SK-N-SH (cell line): Measurements from ENCODE around the gene NOS1. TPM values are rescaled to one million over a fixed set of nuclear protein-coding genes. Genes with fewer than 3 reads are reported as not detected.

Source experiments
- CTCF ChIA-PET: fragments of 300-600, 350-600 bp; formaldehyde crosslinking; extraction: SDS; loops from one replicate; lab custom pipeline; 2021; lab: Yijun Ruan, JAX
- POLR2A ChIA-PET: fragments of 350-600 bp; sonication (Branson Sonifier 250); formaldehyde crosslinking; extraction: SDS; loops from one replicate; lab custom pipeline; 2020; ENCODE audit warnings: antibody characterized with exemption, inconsistent platforms; lab: Yijun Ruan, JAX
- DNase-seq: peaks from one replicate; pipeline ENCODE4 v3.0.0; 2012
- H2AFZ ChIP-seq: fragments of 200-600 bp; sonication (generic); 2 replicates; pipeline ENCODE4 v1.8.1; 2016; ENCODE audit warnings: antibody characterized with exemption, mild to moderate bottlenecking, low read depth
- H3F3A ChIP-seq: fragments of 200-600 bp; sonication (generic); replicated peaks from 2 replicates; pipeline ENCODE3; 2016; ENCODE audit warnings: antibody characterized with exemption, mild to moderate bottlenecking; ENCODE audit not compliant: insufficient read depth
- H3K27ac ChIP-seq, 2 experiments: fragments of 200-500 bp in 1 of 2; fragments of 200-600 bp in 1 of 2; sonication (Bioruptor generic) in 1 of 2; sonication (generic), shearing (Covaris generic) in 1 of 2; 2 replicates each; pipeline versions ENCODE4 v1.5.1 to v1.6.1; 2014 to 2016; ENCODE audit warnings: low read depth in 2 of 2, inconsistent platforms in 1 of 2, low read length in 1 of 2, mild to moderate bottlenecking in 1 of 2, mixed read lengths in 1 of 2
- H3K27me3 ChIP-seq: fragments of 200-600 bp; sonication (generic), shearing (Covaris generic); 2 replicates; pipeline ENCODE4 v1.6.1; 2016; ENCODE audit warnings: mixed run types; ENCODE audit not compliant: insufficient read depth
- H3K36me3 ChIP-seq, 2 experiments: fragments of 200-500 bp in 1 of 2; fragments of 200-600 bp in 1 of 2; sonication (Bioruptor generic) in 1 of 2; sonication (generic) in 1 of 2; replicated peaks in 1 of 2; 2 replicates each; pipeline versions ENCODE3 to v1.5.1; 2014 to 2016; ENCODE audit warnings: low read length in 1 of 2, mild to moderate bottlenecking in 1 of 2; ENCODE audit not compliant: insufficient read depth in 2 of 2, control insufficient read depth in 1 of 2
- H3K4me1 ChIP-seq, 2 experiments: fragments of 200-500 bp in 1 of 2; fragments of 200-600 bp in 1 of 2; sonication (Bioruptor generic) in 1 of 2; sonication (generic), shearing (Covaris generic) in 1 of 2; 2 replicates each; pipeline versions ENCODE4 v1.5.1 to v1.6.1; 2014 to 2016; ENCODE audit warnings: low read depth in 1 of 2, low read length in 1 of 2, mixed run types in 1 of 2; ENCODE audit not compliant: insufficient read depth in 2 of 2, control insufficient read depth in 1 of 2
- H3K4me2 ChIP-seq: fragments of 200-600 bp; sonication (generic), shearing (Covaris generic); 2 replicates; pipeline ENCODE4 v1.6.1; 2017; ENCODE audit warnings: mixed run types
- H3K4me3 ChIP-seq, 2 experiments: fragments of 200-500 bp in 1 of 2; fragments of 200-600 bp in 1 of 2; sonication (Bioruptor generic) in 1 of 2; sonication (generic), shearing (Covaris generic) in 1 of 2; 2 replicates each; pipeline versions ENCODE4 v1.5.1 to v1.8.1; 2014 to 2016; ENCODE audit warnings: low read depth in 2 of 2, inconsistent platforms in 1 of 2, low read length in 1 of 2, mild to moderate bottlenecking in 1 of 2, mixed read lengths in 1 of 2, moderate library complexity in 1 of 2
- H3K79me2 ChIP-seq: fragments of 200-600 bp; sonication (generic); 2 replicates; pipeline ENCODE4 v1.8.1; 2017; ENCODE audit warnings: mild to moderate bottlenecking; ENCODE audit not compliant: insufficient read depth
- H3K9ac ChIP-seq: fragments of 200-600 bp; sonication (generic); 2 replicates; pipeline ENCODE4 v1.6.1; 2017; ENCODE audit warnings: mixed run types
- H3K9me2 ChIP-seq: fragments of 200-600 bp; sonication (generic); 2 replicates; pipeline ENCODE4 v1.6.1; 2017; ENCODE audit warnings: mixed run types
- H3K9me3 ChIP-seq: fragments of 200-600 bp; sonication (generic); 2 replicates; pipeline ENCODE4 v1.6.1; 2017; ENCODE audit warnings: mixed run types, mild to moderate bottlenecking, moderate library complexity
- H4K20me1 ChIP-seq: fragments of 200-600 bp; sonication (generic); 2 replicates; pipeline ENCODE4 v1.6.1; 2017; ENCODE audit warnings: mild to moderate bottlenecking, mixed run types; ENCODE audit not compliant: insufficient read depth
- CHD2 ChIP-seq: fragments of 150-350 bp; IDR thresholded peaks from 2 replicates; pipeline ENCODE4 v1.6.1; 2018; ENCODE audit warnings: low read length; ENCODE audit not compliant: partially characterized antibody
- ELF1 ChIP-seq: IDR thresholded peaks from 2 replicates; pipeline ENCODE4 v1.4.0; 2012
- EZH2phosphoT487 ChIP-seq: fragments of 200-600 bp; sonication (generic); IDR thresholded peaks from 2 replicates; pipeline ENCODE4 v1.6.1; 2017; ENCODE audit warnings: low read depth, mixed run types, mild to moderate bottlenecking, antibody characterized with exemption, moderate library complexity, borderline replicate concordance
- FOXJ3 ChIP-seq: sonication (generic); formaldehyde crosslinking; IDR thresholded peaks from 2 replicates; pipeline ENCODE4 v1.5.1; 2020; ENCODE audit warnings: mild to moderate bottlenecking, missing genetic modification reagents
- FOXM1 ChIP-seq: IDR thresholded peaks from 2 replicates; pipeline ENCODE4 v1.4.0; 2012; ENCODE audit warnings: low read depth, mild to moderate bottlenecking
- GABPA ChIP-seq: IDR thresholded peaks from 2 replicates; pipeline ENCODE4 v1.4.0; 2012; ENCODE audit warnings: low read depth, mild to moderate bottlenecking
- GATA2 ChIP-seq: sonication (generic); formaldehyde crosslinking; IDR thresholded peaks from 2 replicates; pipeline ENCODE4 v1.5.0; 2020; ENCODE audit warnings: mild to moderate bottlenecking, missing genetic modification reagents
- JUND ChIP-seq: IDR thresholded peaks from 2 replicates; pipeline ENCODE4 v1.4.0; 2012
- MXI1 ChIP-seq: IDR thresholded peaks from 2 replicates; pipeline ENCODE4 v1.6.1; 2012; ENCODE audit warnings: mild to moderate bottlenecking, low read depth, low read length, improper control_type of control experiment
- NFIC ChIP-seq: IDR thresholded peaks from 2 replicates; pipeline ENCODE4 v1.4.0; 2012; ENCODE audit warnings: borderline replicate concordance
- POLR2AphosphoS5 ChIP-seq: IDR thresholded peaks from 2 replicates; pipeline ENCODE4 v1.6.1; 2012; ENCODE audit warnings: low read depth, low read length
- RCOR1 ChIP-seq: fragments of 150-350 bp; IDR thresholded peaks from 2 replicates; pipeline ENCODE4 v1.6.1; 2017; ENCODE audit warnings: antibody characterized with exemption, low read length
- RFX5 ChIP-seq: IDR thresholded peaks from 2 replicates; pipeline ENCODE4 v1.6.1; 2012; ENCODE audit warnings: mild to moderate bottlenecking, improper control_type of control experiment, low read length
- RXRA ChIP-seq: IDR thresholded peaks from 2 replicates; pipeline ENCODE4 v1.4.0; 2012; ENCODE audit warnings: low read depth, mild to moderate bottlenecking, borderline replicate concordance
- SMC3 ChIP-seq: IDR thresholded peaks from 2 replicates; pipeline ENCODE4 v1.6.1; 2012; ENCODE audit warnings: low read depth, low read length, improper control_type of control experiment
- TAF1 ChIP-seq: IDR thresholded peaks from 2 replicates; pipeline ENCODE4 v1.6.1; 2012; ENCODE audit warnings: low read depth, mild to moderate bottlenecking, low read length, moderate library complexity, borderline replicate concordance
- WGBS: methylation state at CpG from one replicate; pipeline ENCODE4 v1.1.6; 2017; ENCODE audit warnings: low lambda C conversion rate; 5-methylcytosine and 5-hydroxymethylcytosine counted together
- polyA plus RNA-seq, 3 experiments: library from polyadenylated mRNA; depleted of rRNA; stranded (reverse); fragments of >200 nt; gene quantifications; 2 replicates each; pipeline ENCODE4 v1.2.3, GENCODE V29; 2012
- TF ChIP-seq, protein P1 (sequence below): fragments of 200-600 bp; sonication (generic); IDR thresholded peaks from 2 replicates; pipeline ENCODE4 v1.6.1; 2017; ENCODE audit warnings: antibody characterized with exemption, mild to moderate bottlenecking, moderate library complexity
- TF ChIP-seq, protein P2 (sequence below): IDR thresholded peaks from 2 replicates; pipeline ENCODE4; 2012
- TF ChIP-seq, protein P3 (sequence below): IDR thresholded peaks from 2 replicates; pipeline ENCODE4 v1.4.0; 2012; ENCODE audit warnings: low read depth
- TF ChIP-seq, protein P4 (sequence below): IDR thresholded peaks from 2 replicates; pipeline ENCODE4 v1.6.1; 2012; ENCODE audit warnings: mild to moderate bottlenecking, low read depth, low read length, moderate library complexity
- TF ChIP-seq, protein P5 (sequence below): fragments of 150-350 bp; IDR thresholded peaks from 2 replicates; pipeline ENCODE4 v1.6.1; 2016; ENCODE audit warnings: mild to moderate bottlenecking, low read depth, low read length

The NOS1 gene
- polyA plus RNA-seq, 1 of the 3 experiments (the other 2 are of a cell fraction): 0.02 TPM

DNA sequence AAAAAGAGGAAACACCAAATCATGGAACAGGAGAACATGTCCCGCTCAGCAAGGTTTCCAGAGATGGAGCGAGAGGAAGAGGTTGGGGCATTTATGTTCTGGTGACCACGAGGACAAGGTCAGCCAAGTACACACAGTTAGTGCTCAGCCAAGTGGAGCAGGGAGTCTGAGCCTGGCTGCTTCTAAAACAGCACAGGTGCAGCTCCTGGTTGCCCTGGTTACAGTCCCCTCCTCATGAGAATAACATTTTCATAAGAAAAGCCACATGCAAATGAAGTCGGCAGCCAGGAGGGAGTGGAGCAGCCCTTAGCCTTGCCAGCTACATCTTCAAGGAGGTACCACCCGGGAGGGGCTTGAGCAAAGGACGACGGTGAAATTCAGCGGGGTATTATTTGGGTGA lies 81.8 kb downstream of the NOS1 start:
- H3F3A ChIP-seq: no peaks in the 10 kb centered on the region
- WGBS: 49% methylated on average over 8 of the region's 8 CpGs
- no peak for DNase-seq
- H3K4me2 ChIP-seq: no peak overlapping the region
- H3K36me3 ChIP-seq: no peaks in the 10 kb centered on the region
- H3K9me2 ChIP-seq: no peaks in the 10 kb centered on the region
- no peaks in the 10 kb centered on the region for H4K20me1 ChIP-seq
- POLR2A ChIA-PET: no interaction called here
- TF ChIP-seq, protein P1, sequence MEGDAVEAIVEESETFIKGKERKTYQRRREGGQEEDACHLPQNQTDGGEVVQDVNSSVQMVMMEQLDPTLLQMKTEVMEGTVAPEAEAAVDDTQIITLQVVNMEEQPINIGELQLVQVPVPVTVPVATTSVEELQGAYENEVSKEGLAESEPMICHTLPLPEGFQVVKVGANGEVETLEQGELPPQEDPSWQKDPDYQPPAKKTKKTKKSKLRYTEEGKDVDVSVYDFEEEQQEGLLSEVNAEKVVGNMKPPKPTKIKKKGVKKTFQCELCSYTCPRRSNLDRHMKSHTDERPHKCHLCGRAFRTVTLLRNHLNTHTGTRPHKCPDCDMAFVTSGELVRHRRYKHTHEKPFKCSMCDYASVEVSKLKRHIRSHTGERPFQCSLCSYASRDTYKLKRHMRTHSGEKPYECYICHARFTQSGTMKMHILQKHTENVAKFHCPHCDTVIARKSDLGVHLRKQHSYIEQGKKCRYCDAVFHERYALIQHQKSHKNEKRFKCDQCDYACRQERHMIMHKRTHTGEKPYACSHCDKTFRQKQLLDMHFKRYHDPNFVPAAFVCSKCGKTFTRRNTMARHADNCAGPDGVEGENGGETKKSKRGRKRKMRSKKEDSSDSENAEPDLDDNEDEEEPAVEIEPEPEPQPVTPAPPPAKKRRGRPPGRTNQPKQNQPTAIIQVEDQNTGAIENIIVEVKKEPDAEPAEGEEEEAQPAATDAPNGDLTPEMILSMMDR: no peak
- TF ChIP-seq FOXJ3 (CRISPR knock-in tag) (no peak), EZH2phosphoT487 (no peak)
- no peaks in the 10 kb centered on the region for H3K4me1 ChIP-seq
- no peaks in the 10 kb centered on the region for H3K9me3 ChIP-seq
- H3K9ac ChIP-seq: no peak overlapping the region
- H3K27me3 ChIP-seq: no peaks in the 10 kb centered on the region
- CTCF ChIA-PET: interaction anchor here (1.0 kb wide), 1 partner anchor 570 kb away, joined by 3 read pairs; no protein-coding TSS in a partner anchor
- H2AFZ ChIP-seq: no peak overlapping the region
- H3K79me2 ChIP-seq: no peaks in the 10 kb centered on the region
- H3K4me3 ChIP-seq: no peak overlapping the region
- H3K27ac ChIP-seq: no peak overlapping the region

DNA sequence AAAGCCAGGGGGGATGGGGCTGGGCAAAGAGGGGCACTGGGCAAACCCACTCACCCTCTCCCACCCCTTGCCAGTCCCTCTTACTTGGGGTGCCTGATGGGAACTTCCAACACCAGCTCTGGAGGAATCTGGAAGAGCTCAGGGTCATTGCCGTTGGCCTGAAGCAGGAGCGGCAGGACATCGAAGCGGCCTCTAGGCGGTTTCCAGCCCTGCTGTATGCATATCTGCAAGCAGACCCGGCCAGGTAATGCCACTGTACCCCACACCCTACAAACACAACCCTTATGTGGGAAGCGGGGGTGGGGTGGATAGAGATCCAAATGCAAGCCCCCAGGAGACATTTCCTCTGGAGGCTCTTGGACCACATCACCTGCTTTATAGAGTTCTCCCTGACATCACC lies 83.6 kb downstream of the NOS1 start:
- no peaks in the 10 kb centered on the region for H3F3A ChIP-seq
- no peaks in the 10 kb centered on the region for H3K79me2 ChIP-seq
- DNase-seq: no peak
- H3K36me3 ChIP-seq: no peaks in the 10 kb centered on the region
- no peak overlapping the region for H3K4me3 ChIP-seq
- no peaks in the 10 kb centered on the region for H3K9me3 ChIP-seq
- H2AFZ ChIP-seq: no peak overlapping the region
- 57% methylated on average over 4 of the region's 7 CpGs for WGBS
- CTCF ChIA-PET: interaction anchor here (1.2 to 2.3 kb wide), 2 partner anchors 559 to 572 kb away, joined by 3 to 6 read pairs; no protein-coding TSS in a partner anchor
- no peaks in the 10 kb centered on the region for H3K4me1 ChIP-seq
- no peaks in the 10 kb centered on the region for H4K20me1 ChIP-seq
- no peaks in the 10 kb centered on the region for H3K9me2 ChIP-seq
- H3K27me3 ChIP-seq: no peaks in the 10 kb centered on the region
- no peak overlapping the region for H3K27ac ChIP-seq
- POLR2A ChIA-PET: no interaction called here
- no peak overlapping the region for H3K9ac ChIP-seq
- no peak overlapping the region for H3K4me2 ChIP-seq
- TF ChIP-seq RCOR1: no peak
- no peak for TF ChIP-seq FOXM1
- TF ChIP-seq, protein P2, sequence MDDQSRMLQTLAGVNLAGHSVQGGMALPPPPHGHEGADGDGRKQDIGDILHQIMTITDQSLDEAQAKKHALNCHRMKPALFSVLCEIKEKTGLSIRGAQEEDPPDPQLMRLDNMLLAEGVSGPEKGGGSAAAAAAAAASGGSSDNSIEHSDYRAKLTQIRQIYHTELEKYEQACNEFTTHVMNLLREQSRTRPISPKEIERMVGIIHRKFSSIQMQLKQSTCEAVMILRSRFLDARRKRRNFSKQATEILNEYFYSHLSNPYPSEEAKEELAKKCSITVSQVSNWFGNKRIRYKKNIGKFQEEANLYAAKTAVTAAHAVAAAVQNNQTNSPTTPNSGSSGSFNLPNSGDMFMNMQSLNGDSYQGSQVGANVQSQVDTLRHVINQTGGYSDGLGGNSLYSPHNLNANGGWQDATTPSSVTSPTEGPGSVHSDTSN: no peak
- TF ChIP-seq, protein P3, sequence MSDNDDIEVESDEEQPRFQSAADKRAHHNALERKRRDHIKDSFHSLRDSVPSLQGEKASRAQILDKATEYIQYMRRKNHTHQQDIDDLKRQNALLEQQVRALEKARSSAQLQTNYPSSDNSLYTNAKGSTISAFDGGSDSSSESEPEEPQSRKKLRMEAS: no peak
- TF ChIP-seq, protein P4, sequence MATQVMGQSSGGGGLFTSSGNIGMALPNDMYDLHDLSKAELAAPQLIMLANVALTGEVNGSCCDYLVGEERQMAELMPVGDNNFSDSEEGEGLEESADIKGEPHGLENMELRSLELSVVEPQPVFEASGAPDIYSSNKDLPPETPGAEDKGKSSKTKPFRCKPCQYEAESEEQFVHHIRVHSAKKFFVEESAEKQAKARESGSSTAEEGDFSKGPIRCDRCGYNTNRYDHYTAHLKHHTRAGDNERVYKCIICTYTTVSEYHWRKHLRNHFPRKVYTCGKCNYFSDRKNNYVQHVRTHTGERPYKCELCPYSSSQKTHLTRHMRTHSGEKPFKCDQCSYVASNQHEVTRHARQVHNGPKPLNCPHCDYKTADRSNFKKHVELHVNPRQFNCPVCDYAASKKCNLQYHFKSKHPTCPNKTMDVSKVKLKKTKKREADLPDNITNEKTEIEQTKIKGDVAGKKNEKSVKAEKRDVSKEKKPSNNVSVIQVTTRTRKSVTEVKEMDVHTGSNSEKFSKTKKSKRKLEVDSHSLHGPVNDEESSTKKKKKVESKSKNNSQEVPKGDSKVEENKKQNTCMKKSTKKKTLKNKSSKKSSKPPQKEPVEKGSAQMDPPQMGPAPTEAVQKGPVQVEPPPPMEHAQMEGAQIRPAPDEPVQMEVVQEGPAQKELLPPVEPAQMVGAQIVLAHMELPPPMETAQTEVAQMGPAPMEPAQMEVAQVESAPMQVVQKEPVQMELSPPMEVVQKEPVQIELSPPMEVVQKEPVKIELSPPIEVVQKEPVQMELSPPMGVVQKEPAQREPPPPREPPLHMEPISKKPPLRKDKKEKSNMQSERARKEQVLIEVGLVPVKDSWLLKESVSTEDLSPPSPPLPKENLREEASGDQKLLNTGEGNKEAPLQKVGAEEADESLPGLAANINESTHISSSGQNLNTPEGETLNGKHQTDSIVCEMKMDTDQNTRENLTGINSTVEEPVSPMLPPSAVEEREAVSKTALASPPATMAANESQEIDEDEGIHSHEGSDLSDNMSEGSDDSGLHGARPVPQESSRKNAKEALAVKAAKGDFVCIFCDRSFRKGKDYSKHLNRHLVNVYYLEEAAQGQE: no peak
- TF ChIP-seq TAF1: no peak
- TF ChIP-seq, protein P5, sequence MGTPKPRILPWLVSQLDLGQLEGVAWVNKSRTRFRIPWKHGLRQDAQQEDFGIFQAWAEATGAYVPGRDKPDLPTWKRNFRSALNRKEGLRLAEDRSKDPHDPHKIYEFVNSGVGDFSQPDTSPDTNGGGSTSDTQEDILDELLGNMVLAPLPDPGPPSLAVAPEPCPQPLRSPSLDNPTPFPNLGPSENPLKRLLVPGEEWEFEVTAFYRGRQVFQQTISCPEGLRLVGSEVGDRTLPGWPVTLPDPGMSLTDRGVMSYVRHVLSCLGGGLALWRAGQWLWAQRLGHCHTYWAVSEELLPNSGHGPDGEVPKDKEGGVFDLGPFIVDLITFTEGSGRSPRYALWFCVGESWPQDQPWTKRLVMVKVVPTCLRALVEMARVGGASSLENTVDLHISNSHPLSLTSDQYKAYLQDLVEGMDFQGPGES: no peak
- no peak for TF ChIP-seq RFX5
- TF ChIP-seq RXRA: no peak
- TF ChIP-seq CHD2: no peak
- no peak for TF ChIP-seq JUND
- no peak for TF ChIP-seq ELF1
- TF ChIP-seq GABPA: no peak
- TF ChIP-seq NFIC: no peak
- TF ChIP-seq POLR2AphosphoS5: no peak
- TF ChIP-seq EZH2phosphoT487: no peak
- TF ChIP-seq GATA2: no peak
- no peak for TF ChIP-seq SMC3
- TF ChIP-seq MXI1: no peak
